Fibroblast of skin of abdomen (primary cell): ENCODE data around the gene ACOT6.
"Not testable (repeated sequence)": the region's sequence is repeated elsewhere in the genome, so short reads cannot be mapped to it uniquely, and the experiment has no call there.

Experiments used
- DNase-seq: peaks from one replicate; pipeline ENCODE4 v3.0.0-alpha.2; 2013

Gene ACOT6

GRCh38 chr14:73651005-73651404 is 38.7 kb downstream of the ACOT6 start:
- no peak for DNase-seq

DNA sequence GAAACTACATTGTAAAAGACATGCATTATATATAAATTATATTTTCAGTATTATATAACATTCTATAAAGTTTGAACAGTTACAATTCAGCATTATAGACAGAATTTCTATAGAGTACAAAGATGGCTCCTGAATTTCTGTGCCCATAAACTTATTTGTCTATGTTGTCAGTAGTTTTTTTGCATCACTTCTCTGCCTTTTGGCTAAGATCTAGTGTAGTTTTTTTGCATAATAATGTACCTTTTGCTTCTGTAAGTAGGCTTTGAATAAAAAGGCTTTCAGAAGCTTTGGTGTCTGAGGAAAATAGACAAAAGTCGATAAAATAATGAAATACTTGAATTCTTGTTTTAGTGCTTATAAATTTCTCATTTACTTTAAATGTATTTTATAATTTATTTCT is 43.5 kb downstream of the ACOT6 start:
- DNase-seq = no peak

DNA sequence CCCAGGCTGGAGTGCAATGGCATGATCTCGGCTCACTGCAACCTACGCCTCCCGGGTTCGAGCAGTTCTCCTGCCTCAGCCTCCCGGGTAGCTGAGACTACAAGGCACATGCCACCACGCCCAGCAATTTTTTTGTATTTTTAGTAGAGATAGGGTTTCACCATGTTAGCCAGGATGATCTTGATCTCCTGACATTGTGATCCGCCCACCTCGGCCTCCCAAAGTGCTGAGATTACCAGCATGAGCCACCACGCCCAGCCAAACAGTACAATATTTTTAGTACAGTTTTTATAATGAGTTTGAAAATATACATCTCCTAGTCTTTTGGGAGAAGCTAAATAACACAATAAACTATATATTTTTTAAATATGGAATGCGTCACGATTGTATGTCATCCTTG is 46.9 kb downstream of the ACOT6 start:
- DNase-seq = not testable (repeated sequence)

DNA sequence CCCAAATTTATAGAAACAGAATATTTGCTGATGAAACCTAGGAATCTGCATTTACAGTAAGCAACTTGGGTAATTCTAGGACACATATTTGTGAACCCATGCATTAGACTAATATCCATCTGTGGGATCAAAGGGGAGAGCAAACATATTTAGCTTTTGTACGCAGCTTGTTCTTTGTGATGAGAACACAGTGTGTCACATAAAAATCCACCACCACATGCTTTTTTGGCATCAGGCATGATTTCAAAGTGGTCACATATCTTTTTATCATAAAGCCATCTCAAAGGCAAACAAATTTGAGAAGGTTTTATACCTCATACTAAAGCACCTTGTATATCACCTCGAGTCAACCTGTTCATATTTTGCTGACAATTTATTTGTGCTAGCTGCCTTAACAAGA is 48.2 kb downstream of the ACOT6 start:
- no peak for DNase-seq

DNA sequence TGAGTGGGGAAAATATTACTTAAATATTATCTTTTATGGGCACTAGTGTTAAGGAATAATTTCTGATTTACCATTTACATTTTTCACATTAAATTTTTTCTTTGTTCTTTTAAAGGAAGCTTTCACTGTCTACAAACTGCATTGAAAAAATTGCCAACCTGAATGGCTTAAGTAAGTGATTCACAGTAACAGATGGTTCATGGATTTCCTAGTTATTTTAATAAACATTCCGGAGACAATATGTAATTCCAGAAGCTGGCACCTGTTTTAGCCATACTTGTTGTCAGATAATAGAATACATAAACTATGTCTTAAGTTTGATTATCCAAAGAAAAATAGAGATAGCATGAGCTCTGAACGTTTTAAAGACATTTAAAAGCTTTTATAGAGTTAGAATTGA is 49.6 kb downstream of the ACOT6 start:
- DNase-seq = peak; percentile 25

DNA sequence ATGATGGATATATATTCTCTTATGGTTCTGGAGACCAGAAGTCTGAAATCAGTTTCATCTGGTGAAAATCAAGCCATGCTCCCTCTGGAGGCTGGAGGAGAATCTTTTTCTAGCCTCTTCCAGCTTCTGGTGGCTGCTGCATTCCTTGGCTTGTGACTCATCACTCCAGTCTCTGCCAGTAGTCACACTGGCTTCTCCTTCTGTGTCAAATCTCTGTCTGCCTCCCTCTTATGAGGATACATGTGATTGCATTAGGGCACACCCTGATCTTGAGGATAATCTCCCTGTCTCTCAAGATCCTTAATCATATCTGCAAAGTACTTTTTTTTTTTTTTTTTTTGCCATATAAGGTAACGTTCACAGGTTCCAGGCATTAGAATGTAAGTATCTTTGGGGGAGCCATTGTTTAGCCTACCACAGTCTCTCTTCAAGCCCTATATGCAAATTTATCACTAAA is 50.2 kb downstream of the ACOT6 start:
- peak; percentile 93 for DNase-seq

- DNase-seq = no peak
Measured at GRCh38 chr14:73663548-73664212, 51.4 kb downstream of the ACOT6 start.

DNA sequence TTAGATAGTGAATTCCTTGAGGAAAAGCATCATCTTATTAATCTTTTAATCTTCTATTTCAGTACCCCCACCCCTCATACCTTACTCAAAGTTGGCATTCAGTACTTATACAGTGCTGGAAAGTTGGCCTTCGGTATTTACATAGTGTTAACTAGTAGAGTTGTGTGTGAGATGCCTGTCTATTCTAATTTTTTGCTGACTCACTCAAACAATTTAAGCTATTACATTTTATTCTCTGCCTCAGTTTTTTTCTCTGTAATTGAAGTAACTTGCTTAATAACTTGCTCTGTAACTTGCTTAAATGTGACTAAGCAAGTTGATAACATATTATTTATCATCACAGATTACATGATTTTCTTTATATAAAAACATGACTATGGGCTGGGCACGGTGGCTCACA is 52.8 kb downstream of the ACOT6 start:
- no peak for DNase-seq

DNA sequence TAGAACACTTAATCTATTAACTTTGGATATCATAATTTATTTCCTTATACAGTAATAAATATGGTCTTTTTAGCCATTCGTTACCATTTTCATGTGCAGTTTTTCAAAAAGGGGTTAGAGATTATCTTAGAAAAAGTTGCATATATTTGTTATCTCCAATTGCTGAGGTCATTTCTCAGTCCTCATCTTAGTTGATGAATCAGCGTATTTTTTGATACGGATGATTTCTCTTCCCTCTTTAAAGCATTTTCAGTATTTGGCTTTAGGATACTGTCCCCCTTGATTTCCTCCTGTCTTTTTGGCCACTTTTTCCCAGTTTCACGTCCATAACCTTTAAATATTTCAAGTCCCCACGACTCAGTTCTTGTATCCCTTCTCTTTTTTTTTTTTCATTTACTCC is 54.3 kb downstream of the ACOT6 start:
- DNase-seq = no peak

DNA sequence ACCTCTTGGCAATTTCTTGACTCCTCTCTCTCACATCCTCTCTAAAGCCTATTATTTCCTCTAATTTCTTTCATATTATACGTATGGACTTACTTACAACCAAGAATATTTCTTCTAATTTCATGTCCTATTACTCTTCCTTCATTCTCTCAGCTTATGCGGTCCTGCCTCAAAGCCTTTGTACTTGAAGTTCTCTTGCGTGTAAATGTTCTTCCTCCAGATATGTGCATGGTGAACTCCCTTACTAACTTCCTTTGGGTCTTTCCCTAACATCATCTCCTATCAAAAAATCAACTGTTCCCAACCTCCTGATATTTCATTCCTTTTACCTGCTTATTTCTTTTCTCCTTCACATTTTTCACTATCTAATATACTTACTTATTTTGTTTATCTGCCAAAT is 55.5 kb downstream of the ACOT6 start:
- no peak for DNase-seq
